HUDEP-2 (cell line): ENCODE results near the gene ADARB2.
"Not testable (repeated sequence)": the region's sequence is repeated elsewhere in the genome, so short reads cannot be mapped to it uniquely, and the experiment has no call there.

Source experiments
- DNase-seq, 76 experiments: peaks; one replicate each; lab custom pipeline; 2025; ENCODE audit not compliant: unreplicated experiment in 76 of 76; lab: John Stamatoyannopoulos, UW

The ADARB2 gene

DNA sequence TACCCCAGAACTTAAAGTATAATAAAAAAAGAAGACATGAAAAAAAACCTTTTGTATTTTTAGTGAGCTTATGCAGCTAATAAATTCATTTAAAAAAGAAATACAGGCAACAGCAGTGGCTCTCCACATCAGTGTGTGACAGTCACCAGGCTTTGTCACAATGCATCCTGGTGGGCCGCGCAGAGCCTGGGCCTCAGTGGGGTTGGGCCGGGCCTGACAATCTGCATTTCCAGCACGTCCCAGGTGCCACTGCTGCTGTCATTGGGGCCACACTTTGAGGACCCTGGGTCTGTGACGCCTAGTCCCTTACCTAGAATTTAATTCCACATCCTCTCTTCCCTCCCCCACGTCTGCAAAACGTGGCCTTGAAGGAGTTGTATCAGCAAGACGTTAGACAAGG is 284.5 kb downstream of the ADARB2 start:
- DNase-seq, result no peak

DNA sequence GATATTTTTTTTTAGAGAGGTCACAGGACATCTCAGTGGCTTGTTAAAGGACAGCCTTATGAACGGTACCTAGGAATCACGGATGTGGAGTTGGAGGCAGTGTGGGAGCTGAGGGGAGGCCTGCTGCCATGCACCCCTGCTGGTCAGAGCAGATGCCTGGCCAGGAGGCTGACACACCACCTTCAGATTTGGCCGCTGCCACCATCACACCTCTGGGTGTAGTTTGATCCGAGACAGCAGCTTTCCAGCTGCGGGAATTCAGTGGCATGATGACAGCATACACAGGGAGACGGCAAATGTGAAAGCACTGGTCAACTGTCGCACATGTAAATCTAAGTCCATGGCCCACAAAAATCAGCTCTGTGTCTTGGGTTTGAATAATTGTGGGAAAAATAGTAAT is 285.4 kb downstream of the ADARB2 start:
- DNase-seq, result no peak

DNA sequence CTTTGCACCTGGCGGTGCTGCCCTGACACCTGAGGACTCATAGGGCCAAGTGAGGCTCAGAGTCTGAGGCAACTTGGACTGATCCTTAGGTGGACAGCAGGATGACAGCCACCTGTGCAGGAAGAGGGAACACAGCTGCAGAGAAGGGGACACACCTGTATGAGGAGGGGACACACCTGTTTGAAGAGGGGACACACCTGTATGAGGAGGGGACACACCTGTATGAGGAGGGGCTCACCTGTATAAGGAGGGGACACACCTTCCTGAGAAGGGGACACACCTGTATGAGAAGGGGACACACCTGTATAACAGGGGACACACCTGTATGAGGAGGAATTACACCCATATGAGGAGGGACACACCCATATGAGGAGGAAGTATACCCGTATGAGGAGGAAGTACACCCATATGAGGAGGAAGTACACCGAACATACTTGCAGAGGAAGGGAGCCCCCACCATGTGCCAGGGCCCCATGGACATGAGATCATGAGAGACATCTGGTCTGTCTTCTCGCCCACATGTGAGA is 285.9 kb downstream of the ADARB2 start:
- DNase-seq, result no peak

DNA sequence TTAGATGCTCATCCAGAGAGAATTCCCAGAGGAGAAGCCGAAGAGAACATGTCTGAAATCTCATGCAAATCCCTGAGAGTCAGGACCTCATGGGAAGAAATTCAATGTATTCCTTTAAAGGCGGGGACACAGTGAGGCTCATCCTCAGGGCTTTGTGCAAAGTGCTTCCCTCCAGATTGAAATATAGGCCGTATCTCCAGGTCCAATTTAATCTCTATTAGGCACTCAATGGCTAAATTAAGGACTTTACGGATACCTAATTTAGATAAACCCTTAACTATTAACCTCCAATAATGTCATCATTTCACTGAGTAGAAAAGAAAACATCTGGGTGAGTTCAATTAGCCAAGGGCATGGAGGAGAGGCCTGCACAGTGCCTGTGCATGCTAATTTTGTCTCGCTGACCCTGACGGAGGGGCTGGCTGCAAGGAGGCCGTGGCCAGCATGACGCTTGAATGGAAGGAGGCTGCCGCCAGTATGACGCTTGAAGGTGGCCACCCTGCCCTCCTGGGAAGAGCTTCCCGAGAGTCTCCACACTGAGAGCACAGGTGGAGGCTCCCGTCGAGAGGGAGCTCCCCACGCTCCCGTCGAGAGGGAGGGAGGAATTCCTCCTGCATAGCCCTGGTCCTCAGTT is 287.6 kb downstream of the ADARB2 start:
- DNase-seq, result no peak

DNA sequence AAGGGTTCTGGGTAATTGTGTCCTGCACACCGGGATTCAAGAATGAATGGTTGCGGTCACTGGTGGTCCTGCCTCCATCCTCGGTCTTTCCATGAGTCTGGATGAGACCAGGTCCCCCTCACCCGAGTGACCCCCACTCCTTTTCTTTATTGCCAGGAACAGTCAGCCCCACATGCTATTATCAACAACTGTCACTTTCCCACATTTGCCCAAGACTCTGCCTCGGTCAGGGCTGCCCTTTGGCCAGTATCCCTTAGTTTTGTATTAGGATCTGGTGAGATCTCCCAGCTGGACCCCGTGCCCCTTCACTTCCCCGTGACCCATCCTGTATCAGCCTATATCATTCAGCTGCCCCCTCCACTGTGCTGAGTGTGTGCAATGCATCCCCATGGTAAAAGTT is 288.3 kb downstream of the ADARB2 start:
- DNase-seq, result no peak

DNA sequence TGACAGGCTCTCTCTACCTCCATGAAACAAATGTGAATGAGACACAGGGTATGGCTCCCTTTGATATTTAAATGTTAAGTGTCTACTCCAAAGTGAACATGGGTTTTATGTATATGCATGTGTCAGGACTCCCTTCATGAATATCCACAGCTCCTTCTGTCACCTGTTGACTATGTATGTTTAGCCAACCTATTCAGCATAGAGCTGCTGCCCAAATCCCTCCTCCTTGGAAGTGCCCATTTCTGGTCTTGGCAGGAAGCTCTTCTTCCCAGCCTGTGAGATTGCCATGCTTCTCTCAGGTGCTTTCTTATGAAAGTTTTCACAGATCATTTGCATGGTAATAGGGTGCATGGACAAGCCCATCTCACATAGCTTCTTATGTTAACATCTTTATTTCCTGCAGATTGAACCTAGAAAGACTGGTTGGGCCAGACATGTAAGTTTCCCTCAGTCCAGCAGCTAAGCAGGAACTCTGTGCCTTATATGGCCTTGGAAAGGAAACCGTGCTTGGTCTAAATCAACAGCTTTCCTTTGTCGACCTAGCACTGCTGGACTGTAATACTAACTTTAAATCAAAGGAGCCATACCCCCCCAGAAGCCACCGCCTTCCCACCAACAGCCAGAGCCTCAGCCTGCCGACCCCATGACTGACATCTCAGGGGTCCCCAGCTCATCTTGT is 288.9 kb downstream of the ADARB2 start:
- no peak for DNase-seq

DNA sequence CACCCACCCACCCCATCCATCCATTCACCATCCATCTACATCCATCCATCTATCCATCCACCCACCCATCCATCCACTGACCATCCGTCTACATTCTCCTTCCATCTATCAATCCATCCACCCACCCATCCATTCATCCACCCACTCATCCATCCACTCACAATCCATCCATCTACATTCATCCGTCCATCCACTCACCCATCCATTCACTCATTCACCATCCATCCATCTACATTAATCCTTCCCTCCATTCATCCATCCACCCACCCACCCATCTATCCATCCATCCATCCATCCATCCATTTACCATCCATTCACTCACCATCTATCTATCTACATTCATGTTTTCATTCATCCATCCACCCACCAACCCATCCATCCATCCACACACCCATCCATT is 292.5 kb downstream of the ADARB2 start:
- DNase-seq, result no peak

DNA sequence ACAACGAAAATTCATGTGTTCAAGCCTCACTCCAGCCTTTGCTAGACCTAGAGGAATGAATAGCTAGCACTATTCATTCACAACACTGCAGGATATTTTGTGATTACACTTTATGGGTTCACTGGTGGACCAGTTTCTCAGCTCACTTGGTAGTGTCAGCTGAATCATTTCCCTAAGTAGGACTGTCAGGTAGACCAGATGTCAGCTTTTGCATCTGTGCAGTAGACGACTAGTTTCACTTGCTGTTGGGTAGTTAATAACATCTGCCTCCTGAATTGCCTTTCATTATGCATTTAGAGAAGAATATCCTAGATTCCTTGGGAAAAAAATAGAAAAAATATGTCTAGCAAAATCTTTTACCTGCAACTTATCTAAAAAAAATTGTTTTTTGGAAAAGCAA is 296.4 kb downstream of the ADARB2 start:
- no peak for DNase-seq

DNA sequence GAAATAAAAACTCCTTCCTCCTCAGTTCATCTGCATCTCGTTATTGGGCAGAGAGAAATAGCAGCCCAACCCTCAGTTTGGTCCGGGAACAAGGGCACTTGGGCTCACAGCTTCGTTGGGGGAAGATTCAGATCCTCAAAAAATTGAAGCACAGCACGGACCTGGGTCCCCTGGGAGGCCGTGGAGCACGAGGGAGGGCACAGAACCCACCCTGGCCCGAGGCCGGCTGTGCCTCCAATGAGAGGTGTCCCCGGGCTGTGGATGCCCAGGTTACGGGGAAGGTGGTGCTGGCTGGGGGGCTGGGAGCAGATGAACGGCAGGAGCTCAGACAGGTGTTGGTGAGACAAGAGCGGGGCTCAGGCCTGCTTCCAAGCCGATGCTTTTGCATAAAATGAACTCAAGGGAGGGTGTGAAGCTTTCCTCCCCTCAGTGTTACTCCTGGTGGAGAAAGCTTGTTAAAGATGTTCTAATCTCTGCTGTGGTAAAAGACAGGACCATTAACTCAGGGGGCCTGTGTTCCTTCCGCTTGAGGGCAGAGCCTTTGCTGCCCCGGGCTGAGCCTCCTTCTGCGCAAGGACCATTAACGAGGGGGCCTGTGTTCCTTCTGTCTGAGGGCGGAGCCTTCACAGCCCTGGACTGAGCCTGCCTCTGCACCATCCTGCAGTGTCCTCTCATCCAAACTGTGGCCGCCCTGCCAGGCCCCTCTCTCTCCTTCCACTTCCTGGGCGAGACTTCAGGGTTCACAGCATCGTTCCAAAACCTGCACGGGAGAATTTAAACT is 302.2 kb downstream of the ADARB2 start:
- no peak for DNase-seq

DNA sequence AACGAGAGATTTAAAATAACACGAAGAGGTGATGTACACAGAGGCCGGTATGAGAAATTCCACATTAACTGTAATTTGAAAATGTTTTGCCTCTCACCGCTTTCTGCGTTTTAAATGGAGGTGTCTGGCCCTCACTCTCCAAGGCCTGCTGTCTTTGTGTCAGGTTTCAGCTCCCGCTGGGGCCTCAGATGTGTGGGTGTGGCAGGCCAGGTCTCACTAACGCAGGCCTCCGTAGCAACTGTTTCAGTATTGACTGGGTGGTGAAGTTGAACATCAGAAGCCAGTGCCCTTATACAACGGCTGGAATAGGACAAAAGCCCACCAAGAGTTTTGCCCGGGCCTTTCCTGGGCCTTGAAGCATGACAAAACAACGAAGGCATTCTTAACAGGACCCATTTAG is 303.1 kb downstream of the ADARB2 start:
- DNase-seq, result no peak

DNA sequence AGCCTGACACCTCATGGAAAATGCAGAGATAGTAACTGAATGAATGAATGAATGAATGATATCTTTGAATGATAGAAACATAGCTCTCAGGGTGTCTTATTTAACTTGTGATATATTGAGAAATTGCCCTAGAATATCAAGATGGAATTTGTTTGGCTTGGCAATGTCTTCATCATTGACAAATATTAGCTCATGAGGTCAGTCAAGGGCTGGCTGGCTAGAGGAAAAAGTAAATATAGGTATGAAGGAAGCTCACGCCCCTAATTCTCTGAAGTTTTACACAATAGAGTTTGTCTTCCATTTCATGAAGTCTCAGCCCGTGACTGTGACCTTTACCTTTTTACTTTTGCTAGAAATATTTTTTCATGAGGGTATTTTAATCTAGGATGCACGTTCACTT is 305.2 kb downstream of the ADARB2 start:
- DNase-seq, result no peak

DNA sequence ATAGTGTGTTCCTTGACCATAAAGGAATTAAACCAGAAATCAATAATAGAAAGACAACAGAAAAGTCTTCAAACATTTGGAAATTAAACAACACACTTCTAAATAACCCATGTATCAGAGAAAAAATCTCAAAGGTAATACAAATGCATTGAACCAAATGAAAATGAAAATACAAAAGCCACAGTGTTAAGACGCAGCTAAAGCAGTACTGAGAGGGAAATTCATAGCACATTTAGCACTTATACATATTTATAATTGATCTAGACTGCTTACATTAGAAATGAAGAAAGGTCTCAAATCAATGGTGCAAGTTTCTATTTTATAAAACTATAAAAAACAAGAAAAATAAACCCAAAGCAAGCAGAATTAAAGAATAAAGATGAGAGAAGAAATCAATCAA is 306.1 kb downstream of the ADARB2 start:
- no peak for DNase-seq

DNA sequence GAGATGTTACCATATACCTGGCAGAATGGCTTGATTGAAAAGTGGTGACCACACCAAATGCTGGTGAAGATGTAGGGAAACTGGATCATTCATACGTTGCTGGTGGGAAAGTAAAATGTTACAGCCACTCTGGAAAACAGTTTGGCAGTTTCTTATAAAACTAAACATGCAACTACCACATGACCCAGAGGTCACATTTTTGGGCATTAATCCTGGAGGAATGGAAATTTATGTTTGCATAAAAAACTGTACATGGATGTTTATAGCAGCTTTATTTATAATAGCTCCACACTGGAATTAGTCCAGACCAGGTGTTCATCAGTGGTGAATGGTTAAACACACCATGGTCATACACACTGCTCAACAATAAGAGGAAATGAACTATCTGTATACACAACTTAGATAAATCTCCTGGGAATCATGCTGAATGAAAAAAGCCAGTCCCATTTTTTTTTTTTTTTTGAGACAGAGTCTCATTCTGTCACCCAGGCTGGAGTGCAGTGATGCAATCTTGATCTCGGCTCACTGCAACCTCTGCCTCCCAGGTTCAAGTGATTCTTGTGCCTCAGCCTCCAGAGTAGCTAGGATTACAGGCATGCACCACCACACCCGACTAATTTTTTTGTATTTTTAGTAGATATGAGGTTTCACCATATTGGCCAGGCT is 309.7 kb downstream of the ADARB2 start:
- not testable (repeated sequence) for DNase-seq

DNA sequence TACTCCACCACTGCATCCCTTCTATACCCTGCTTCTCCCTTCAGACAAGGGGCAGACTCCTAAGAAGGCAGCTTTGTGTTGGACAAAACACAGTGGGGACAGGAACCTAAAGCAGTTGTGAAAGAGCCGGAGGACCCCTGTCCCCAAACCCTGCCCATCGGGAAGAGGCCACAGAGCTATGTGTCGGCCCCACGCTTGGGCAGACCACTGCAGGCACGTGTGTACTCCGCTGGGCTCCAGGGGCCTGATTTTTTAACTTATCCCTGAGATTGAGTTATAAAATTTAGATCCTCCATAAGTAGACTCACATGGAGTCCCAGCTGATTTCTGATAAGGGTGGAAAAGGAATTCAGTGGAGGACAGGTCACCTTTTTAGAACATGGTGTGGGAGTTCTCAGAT is 310.5 kb downstream of the ADARB2 start:
- DNase-seq, result no peak

DNA sequence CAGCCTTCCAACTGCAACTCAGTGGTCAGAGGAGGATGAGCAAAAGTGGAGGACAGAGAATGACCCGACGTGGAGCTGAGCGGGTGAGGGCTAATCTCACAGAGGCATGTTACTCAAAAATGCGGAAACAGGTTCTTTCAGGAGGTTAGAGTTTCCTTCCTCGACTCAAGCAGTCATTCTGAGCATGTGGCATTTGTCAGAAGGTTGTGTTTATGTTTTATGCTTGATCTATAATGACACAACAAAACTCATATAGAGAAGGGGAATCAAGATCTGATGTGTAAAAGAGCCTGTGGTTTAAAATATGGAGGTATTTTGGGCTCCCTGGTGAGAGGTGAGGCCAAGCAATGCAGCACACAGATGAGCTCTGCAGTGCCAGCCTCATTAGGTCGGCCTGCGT is 311.4 kb downstream of the ADARB2 start:
- no peak for DNase-seq

DNA sequence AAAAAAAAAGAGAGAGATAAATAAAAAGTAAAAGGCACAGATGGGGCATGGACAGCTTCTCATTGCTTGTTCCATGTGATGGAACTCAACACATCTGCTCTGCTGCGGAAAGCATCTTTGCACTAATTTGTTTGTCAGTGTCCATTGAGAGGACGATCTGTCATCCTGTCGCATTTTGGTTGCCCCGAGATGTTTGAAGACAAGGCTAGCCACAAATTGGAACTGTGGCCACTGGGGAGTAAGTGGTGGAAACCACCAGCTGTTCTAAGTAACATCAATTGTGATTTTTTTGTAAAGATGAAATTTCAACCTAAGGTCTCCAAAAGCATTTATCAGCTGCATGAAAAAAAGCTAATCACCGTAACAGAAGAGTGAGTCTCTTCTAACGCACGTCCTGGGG is 312.7 kb downstream of the ADARB2 start:
- DNase-seq, result no peak

DNA sequence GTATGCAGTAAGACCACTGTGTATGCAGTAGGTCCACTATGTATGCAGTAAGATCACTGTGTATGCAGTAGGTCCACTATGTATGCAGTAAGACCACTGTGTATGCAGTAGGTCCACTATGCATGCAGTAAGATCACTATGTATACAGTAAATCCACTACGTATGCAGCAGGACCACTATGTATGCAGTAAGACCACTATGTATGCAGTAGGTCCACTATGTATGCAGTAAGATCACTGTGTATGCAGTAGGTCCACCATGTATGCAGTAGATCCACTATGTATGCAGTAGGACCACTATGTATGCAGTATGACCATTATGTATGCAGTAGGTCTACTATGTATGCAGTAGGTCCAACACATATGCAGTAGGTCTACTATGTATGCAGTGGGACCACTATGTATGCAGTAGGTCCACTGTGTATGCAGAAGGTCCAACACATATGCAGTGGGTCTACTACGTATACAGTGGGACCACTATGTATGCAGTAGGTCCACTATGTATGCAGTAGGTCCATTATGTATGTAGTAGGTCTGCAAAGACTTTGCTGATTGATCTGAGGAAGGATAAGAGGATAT is 313.6 kb downstream of the ADARB2 start:
- no peak for DNase-seq

DNA sequence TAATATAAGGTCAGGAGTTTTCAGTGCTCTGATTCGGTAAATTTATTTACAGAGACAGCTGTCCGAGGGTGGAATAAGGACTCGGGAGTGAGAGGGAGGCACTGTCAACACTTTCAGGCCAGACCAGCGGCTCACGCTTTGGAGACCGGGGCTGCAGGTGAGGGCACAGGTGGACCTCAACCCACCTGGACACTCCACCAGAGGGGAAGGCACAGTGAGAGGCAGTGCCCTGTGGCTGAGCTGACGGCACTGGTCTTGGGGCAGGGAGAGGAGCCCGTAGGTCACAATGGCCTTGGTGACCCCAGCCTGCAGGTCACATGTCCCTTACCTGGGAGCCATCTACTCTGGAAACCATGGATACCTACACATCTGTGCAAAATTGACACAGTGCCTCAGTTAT is 315.1 kb downstream of the ADARB2 start:
- no peak for DNase-seq

DNA sequence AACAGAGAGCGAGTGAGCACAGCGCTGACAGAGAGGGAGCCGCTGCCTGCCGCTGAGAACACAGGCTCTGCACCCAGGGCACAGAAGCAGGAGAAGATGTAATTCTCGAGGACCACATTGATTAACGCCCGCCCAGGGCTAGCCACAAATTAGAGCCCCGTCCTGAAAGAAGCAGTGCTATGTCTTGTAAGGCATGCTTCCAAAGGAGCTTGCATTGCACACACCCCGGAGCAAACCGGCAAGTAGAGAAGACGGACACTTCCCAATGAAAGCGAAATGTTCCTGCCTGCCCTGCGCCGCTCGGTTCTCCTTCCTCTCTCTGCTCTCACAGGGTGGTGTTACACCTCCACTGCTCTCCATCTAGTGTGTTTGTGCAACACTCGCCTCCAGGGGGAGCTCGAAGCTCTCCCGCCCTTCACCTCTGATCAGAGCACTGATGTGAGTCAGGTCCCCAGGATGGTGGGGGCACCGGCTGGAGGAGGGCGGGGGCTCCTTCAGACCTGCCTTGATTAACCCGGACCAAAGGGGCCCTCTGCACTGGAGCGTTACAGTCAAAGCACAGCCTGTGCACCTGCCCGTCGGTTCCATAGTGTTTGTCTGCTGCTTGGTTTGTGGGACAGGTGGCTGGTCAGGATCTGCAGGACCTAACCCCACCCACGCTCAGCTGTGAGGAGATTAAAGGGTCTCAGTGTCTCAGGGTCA is 316.5 kb downstream of the ADARB2 start:
- peak in 59 of 76 experiments; percentile 2 to 68 (median 35) for DNase-seq
